Endothelial cell of hepatic sinusoid (primary cell): ENCODE results near the gene BTBD10.

Experiments
- in situ Hi-C: cut with HindIII; loops from 2 replicates; pipeline ENCODE4 v1.10.0; 2017; ENCODE audit warnings: low sequenced_read_pairs

The BTBD10 gene

DNA sequence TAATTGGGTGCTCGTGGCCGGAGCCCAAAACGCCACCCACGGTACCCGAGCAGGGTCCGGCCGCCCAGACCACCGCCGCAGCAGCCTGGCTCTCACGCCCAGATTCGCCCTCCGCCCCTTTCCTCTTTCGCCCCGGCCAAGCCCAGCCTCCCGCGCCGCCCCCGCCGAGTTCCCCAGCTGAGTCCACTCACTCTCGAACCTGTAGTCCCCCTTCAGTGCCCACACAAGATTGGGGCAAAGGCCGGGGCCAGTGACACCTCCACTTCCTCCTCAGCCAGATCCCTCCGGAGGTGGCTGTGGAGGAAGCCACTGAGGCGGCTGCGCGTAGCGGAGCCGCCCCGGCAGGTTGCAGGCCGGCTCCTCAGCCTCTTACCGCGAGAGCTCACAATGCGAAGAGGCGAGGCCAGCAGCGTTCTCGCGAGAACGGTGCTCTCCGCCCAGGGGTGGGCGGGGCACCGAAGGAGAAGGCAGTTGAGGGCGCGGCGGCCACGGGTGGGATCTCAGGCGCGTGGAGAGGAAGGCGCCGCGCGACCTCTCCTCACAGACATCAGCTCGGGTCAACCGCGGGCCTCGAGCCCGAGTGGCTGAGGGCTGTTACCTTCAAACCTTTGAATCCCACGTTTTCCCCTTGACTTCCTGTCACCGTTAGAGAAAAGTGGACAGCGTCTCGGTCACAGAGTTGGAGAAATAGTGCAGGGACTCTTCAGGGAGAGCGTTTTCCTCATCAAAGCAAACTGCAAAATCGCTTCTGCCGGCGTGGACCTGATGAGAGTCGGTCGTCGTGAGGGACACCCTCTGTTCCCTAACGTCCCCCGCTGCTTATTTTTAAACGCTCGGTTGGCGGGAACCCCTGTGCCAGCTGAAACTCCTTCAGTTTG is at the start of gene BTBD10:
TSS of gene BTBD10 (minus strand) at position 322 of the 878 bp plus-strand sequence. CDS start 18,098 bp downstream, outside the sequence.
- in situ Hi-C loops: loop anchor here (5.0 to 10.0 kb wide), 2 partner anchors 71 to 248 kb away; no protein-coding TSS in a partner anchor

DNA sequence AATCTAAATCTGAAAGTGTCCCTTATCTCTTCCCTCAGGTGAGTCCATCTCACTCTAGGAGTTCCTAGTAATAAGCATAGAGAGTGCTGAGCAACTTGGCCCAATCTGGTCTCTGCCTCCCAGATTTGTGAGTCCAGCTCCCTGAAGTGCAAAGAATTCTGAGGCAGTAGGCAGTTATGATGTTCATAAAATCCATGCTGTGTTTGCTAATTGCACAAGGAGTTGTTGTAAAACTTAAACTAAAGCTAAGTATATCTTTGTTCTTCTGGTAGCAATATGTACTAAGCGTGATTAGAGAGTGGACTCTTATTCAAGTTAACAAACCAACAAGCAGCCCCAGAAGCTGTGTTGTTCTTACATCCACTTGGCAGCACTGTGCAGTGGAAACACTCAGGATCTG is 40.4 kb upstream of the BTBD10 start:
- in situ Hi-C loops: no loop called here

DNA sequence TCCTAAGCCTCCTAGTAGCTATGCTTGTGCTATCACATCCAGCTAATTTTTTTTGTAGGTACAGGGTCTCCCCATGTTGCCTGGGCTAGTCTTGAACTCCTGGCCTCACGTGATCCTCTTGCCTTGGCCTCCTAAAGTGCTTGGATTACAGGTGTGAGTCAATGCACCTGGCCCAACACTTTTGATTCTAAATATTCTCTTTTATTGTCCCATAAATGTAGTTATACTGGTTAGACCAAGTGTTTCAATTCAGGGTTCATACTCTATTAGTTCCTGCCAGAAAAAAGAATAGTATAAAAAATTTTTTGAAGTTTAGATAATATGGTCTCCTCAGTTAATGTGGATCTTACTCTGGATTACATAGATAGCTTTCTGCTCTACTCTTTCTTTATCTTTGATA is 39.5 kb upstream of the BTBD10 start:
- in situ Hi-C loops: no loop called here

DNA sequence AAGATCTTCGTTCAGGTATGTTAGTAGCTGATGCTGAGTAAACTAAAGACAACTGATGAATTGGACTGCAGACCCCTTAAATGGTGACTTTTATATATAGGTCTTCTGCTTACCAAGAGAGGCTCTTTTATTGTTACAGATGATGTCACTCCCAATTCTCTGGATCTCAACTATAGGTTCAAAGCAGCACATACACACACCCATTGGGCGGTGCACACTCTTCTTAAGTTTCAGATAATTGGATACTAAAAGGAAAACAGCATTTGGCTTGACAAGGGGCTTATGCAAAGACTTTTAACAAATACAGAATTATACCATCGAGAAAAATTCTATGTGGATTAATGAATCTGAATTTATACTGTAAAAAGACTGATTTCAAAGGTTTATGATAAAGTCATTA is 32.9 kb upstream of the BTBD10 start, which contains the start of gene PTH:
TSS of gene PTH (minus strand) at position 69 of the 400 bp plus-strand sequence. CDS start 3,142 bp downstream, outside the sequence.
- in situ Hi-C loops: no loop called here

DNA sequence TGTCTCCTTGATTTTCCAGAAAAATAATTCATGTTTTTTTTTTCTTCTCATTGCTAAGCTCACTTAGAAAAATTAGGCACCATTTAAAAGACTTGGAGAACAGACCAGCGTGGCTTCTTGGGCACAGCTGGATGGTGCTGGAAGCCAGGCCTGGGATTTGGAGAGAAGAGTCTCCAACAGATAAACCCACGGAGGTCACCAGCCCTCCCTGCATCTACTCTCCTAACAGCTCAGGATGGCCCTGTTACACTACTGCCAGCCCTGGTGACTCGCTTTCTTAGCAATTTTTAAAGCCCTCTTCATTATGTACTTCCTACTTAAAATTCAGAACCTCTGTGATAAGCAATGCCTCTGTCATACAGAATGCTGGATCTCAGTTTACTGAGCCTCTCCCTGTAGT is 31.0 kb upstream of the BTBD10 start:
- in situ Hi-C loops: no loop called here

DNA sequence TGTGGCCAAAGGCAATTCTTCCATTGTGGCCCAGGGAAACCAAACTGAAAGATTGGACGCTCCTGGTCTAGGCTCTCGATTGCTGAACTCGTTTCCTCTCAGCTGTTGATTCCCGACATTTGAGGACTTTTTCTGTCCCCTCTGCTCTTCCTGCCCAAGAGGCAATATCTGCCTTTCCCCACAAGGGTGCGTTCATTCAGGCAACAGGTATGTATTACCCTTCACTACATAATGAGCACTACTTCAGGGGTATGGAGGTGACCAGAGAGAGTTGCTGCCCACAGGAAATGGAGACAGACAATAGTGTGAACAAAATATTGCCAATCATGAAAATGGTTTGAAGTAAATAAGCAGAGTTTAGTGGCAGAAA is 24.6 kb upstream of the BTBD10 start:
- in situ Hi-C loops: loop anchor here (10.0 kb wide), 1 partner anchor 67 kb away; no protein-coding TSS in a partner anchor

DNA sequence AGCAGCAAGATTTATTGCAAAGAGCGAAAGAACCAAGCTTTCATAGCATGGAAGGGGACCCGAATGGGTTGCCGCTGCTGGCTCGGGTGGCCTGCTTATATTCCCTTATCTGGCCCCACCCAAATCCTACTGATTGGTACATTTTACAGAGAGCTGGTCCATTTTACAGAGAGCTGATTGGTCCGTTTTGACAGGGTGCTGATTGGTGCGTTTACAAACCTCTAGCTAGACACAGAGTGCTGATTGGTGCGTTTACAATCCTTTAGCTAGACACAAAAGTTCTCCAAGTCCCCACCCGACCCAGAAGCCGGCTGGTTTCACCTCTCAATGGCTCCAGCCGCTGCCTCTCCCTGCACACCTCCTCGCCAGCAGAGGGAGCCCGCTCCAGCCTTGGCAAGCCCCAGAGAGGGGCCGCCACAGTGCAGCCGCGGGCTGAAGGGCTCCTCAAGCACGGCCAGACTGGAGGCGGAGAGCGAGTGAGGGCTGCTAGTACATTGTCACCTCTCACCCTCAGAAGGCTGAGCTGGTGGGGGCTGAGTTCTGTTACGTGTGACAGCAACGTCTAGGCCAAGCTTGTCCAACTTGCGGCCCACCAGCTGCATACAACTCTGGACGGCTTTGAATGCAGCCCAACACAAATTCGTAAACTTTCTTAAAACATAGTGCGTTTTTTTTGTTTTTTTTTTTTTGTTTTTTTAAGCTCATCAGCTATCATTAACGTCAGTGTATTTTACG is 24.1 kb upstream of the BTBD10 start:
- in situ Hi-C loops: loop anchor here (10.0 kb wide), 1 partner anchor 68 kb away; no protein-coding TSS in a partner anchor

DNA sequence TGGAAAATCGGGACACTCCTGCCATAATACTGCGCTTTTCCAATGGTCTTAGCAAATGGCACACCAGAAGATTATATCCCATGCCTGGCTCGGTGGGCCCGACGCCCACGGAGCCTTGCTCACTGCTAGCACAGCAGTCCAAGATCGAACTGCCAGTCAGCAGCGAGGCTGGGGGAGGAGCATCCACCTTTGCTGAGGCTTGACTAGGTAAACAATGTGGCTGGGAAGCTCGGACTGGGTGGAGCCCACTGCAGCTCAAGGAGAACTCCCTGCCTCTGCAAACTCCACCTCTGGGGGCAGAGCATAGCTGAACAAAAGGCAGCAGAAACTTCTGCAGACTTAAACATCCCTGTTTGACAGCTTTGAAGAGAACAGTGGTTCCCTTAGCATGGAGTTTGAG is 17.2 kb upstream of the BTBD10 start:
- in situ Hi-C loops: loop anchor here (10.0 kb wide), 1 partner anchor 75 kb away; no protein-coding TSS in a partner anchor

DNA sequence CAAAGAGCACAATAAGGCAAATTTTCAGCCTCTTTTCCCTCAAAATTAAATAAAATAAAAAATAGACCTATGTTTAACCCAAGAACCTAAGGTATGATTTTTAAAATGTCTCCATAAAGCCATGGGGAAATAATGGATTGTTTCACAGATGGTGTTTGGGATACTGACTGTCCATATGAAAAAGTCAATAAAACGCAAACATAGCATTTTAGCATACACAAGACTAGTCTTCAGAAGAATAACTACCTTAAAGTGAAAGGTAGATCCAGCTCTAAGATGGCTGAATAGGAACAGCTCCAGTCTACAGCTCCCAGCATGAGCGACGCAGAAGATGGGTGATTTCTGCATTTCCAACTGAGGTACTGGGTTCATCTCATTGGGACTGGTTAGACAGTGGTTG is 16.7 kb upstream of the BTBD10 start:
- in situ Hi-C loops: loop anchor here (10.0 kb wide), 1 partner anchor 75 kb away; no protein-coding TSS in a partner anchor

DNA sequence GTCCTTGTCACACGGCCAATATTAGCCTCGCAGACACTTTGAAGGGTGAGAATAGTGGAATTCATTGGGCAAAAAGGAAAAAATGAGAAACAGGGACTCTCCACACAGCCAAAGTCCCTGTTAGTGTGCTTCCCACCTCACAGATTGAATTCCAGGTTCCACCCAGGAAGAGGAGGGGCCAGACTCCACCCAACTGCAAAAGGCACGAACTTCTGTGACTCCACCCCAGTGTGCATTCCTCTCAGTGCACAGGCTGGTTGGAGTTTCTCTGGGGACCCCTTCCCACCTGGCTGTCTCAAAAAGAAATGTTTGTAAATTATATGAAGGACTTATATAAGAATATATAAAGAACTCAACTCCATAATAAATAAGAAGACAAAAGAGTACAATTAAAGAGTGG is 12.1 kb upstream of the BTBD10 start:
- in situ Hi-C loops: no loop called here

DNA sequence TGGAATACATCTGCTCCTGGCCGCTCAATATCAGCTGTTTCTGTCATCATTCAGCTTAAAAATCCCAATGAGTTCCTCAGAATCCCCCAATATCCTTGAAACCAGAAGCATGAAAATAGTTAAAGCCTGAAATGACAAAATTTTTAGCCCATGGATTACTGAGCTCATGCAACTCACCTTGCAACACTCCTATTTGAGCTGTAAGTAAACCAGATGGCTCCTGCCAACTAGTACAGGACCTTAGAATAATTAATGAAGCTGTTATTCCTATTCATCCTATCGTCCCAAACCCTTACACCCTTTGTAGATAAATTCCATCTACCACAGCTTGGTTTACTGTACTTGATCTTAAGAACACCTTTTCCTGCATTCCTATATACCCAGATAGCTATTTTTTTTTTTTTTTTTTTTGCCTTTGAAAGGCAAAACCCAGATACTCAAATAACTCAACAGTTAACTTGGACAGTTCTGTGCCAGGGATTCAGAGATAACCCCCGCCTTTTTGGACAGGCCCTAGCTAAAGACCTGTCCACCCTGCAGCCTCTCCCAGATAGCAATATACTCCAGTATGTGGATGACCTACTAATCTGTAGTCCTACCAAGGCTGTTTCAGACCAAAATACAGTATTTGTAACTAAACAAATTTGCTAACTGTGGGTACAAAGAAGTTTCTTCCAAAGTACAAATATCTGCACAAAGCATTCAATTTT is 10.1 kb upstream of the BTBD10 start:
- in situ Hi-C loops: no loop called here

DNA sequence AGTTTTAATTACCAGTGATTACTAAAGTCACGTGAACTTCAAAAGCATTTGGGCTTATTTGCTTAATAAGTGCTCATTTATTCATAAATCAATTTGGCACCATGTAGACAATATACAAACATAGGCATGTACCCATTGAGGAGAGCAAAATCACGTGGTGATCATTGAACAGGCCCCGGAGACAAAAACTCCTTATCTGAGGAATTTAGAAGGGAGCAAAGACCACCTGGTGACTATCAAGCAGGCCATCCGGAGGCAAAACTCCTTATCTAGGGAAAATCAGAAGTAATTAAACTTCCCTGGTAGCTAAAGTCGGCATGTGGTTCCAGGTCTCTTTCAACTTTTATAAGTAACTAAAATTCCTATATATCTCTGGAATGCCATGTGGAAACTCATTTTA is 5.7 kb upstream of the BTBD10 start:
- in situ Hi-C loops: loop anchor here (10.0 kb wide), 1 partner anchor 254 kb away; no protein-coding TSS in a partner anchor

DNA sequence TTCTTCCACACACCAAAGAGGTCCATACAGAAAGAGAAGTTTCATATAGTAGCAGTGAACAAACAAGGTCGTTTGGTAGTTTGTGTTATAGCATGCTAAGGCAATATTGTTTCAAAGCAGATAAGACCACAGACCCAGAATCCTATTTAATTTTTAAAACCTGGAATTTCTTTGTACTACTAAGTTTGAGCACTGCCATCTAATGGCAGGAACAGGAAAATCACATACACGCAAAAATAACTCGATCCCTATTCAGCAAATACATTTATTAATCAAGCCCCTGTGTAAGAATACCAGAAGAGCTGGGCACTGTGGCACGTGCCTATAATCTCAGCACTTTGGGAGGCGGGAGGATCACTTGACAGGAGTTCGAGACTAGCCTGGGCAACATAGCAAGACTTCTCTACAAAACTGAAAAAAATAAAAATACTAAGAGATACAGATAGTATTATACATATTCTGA is 2.9 kb upstream of the BTBD10 start:
- in situ Hi-C loops: loop anchor here (10.0 kb wide), 1 partner anchor 251 kb away; no protein-coding TSS in a partner anchor

DNA sequence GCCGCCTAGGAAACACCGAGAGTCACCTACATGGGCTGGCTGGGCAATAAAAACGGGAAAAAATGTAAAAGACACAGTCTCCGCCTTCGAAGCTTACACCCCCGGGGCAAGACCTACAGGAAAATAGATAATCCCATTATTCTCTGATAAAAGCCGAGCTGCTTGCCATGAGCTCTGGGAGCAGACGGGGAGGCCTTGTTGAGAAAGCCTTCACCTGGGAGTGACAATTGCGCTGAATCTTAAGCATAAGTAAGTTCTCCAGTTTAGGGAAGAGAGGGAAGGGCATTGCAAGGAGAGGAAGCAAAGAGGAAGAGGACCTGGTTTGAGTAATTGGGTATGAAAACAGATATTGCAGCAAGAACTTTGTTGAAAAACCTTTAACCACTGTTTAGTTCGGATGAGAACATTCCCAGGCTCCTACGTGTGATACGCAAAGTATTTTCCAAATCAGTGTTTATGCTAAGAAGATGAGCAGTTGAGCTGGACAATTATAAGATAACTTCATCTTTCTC is 813 bp upstream of the BTBD10 start:
- in situ Hi-C loops: loop anchor here (5.0 to 10.0 kb wide), 2 partner anchors 72 to 249 kb away; no protein-coding TSS in a partner anchor

DNA sequence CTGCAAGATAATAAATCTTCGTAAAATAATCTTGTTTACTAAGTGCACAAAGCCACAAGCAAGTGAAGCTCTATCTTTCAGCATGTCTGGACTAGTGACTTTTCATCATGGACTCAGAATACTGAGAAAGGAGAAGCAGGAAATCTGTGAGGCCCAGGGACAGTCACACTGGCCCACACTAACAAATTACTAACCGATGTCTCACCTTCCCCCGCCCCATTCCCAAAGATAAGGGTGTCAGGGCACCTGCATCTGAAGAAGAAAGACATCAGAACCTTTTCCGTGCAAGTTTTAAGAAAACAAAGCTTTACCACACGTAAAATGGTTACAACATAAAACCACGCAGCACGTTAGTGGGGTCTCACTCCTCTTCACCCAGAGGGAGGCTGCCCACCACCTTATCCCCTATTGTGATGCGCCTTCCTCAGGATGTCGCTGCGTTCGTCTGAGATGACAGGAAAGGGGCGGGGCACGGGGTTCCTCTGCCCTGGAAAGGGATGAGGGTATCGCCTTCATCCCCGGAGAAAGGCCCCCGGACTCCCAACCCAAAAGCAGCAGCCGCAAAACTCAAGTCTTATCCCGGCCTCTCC is 616 bp downstream of the BTBD10 start:
- in situ Hi-C loops: loop anchor here (5.0 to 10.0 kb wide), 2 partner anchors 70 to 248 kb away; no protein-coding TSS in a partner anchor

DNA sequence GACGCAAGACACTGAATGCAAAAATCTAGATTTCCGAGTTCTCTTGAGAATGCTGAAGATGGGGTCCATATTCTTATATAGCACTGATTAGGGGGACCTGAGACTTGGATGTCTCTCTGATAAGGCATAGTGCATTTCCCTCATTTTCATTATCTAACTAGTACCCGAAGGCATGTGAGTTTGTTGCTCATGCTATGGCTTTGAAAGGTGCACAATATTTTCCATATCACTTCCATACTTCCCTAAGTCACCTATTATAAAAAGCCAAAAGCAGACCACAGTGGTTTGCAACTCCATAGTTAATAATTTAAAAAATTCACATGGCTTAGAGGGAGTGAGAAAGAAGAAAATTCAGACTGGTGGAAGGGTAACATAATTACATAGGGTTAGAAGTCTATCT is 1.7 kb downstream of the BTBD10 start:
- in situ Hi-C loops: loop anchor here (5.0 to 10.0 kb wide), 2 partner anchors 69 to 246 kb away; no protein-coding TSS in a partner anchor

DNA sequence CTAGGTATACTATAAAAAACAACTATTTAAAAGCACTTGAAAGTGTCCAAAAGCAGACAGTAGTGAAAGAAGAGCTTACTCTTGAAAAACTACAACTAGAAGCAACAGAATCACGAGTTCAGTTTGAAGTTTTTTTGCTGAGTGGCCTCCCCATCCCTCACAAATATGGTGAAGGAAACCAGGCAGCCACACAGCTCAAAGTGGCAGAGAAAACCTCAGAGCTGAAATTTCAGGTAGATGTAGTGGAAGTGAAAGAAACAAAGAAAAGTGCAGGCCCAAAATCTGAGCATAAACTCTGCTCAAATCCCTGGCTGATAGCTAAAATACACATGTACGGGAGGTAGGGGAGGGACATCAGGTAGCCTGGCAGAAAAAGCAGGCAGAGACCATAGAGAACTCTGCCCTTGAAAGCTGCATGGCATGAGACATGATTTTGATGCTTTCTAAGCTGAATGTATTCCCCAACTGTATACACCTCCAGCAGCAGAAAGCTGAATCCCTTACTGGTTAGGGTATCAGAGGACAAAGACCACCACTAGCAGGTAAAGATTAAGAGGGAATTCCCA is 12.1 kb downstream of the BTBD10 start:
- in situ Hi-C loops: no loop called here

DNA sequence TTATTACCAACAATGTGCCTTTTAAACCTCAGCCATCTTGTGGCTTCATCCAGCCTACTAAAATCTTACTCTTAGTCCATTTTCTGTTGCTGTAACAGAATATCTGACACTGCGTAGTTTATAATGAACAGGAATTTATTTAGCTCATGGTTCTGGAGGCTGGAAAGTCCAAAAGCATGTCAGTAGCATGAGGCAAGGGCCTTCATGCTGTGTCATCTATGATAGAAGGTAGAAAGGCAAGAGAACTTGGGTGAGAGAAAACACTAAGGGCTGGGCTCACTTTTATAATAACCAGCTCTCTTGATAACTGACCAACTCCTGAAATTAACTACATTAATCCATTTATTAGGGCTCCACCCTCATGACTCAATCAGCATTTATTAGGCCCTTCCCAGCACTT is 13.5 kb downstream of the BTBD10 start:
- in situ Hi-C loops: no loop called here

DNA sequence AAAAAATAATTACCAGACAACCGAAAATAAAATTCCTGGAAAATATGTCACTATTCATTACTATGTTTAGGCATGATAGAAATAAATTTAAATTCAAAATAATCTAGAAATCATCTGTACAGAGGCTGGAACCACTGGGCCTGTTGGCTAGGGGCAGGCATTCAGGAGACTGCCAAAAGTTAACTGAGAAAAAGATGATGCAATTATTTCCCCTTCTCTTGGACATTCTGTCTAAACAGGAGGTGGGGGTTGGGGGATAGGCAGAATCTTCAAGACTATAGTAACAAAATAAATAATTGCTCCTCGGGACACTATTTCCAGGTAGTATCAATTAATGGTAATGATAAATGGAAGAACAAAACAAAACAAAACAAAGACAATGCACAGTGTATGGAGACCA is 14.1 kb downstream of the BTBD10 start:
- in situ Hi-C loops: no loop called here

DNA sequence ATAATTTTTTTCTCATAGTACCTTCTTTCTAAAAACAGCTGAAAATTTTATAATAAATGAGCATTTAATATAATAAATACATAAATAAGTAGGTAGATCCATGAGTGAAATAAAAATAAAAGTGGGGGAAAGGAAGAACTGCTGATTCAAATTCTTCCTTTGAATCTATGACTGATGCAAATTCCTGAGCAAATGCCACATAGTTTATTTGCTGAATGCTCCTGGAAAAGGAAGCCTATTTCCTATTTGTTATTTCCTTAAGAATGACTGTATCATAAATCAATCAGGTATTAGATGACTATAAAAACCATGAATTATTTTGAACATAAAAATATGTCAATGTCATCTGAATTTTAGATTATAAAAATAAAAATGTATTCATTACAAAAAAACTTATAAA is 16.6 kb downstream of the BTBD10 start:
- in situ Hi-C loops: no loop called here
